ENCODE data around the gene DIS3L2.

- no peak for TF ChIP-seq LEF1 (IDR thresholded peaks at IDR 0.05; ENCODE audit: borderline replicate concordance)
- no peak for TF ChIP-seq PKNOX1 (IDR thresholded peaks at IDR 0.05)
- TF ChIP-seq SUZ12 (IDR thresholded peaks at IDR 0.05) = no peak
- TF ChIP-seq NFRKB (IDR thresholded peaks at IDR 0.05) = no peak
- TF ChIP-seq FOXM1 (IDR thresholded peaks at IDR 0.05; ENCODE audit: borderline replicate concordance) = no peak
- no peak for TF ChIP-seq TARDBP (IDR thresholded peaks at IDR 0.05)
- TF ChIP-seq FOXA1 (IDR thresholded peaks at IDR 0.05) = no peak
- no peak for TF ChIP-seq ELF4 (IDR thresholded peaks at IDR 0.05)
- TF ChIP-seq BHLHE40 (IDR thresholded peaks at IDR 0.05; ENCODE audit: borderline replicate concordance) = no peak
These were observed 361.8 kb downstream of the DIS3L2 start for GRCh38 chr2:232323328-232323650.

All from HEK293T (cell line).